ENCODE measurements around the gene CEP55. TPM values are rescaled to one million over a fixed set of nuclear protein-coding genes. Genes with fewer than 3 reads are reported as not detected.
"Not testable (repeated sequence)": the region's sequence is repeated elsewhere in the genome, so short reads cannot be mapped to it uniquely, and the experiment has no call there.

Gene CEP55
- total RNA-seq, 2 experiments from 2014 or later = 44.6 to 45.0 TPM

DNA sequence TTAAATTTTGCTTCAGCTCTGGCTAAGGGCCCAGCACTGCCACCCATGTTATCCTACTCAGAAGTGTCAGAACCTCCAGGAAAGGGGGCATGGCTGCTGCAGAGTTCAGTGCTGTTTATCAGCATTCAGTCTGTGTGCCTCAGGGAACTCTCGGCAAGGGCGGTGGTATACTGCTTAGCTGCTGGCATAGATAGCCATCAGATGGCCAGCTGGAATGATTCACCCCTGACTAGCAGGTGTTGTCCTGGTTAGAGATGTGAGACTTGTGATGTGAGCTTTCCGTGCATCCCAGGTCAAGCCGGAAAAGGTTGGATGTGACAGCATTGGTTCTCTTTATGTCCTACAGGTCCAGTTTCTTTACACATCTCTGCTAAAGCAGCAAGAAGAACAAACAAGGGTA, 22.1 kb downstream of the CEP55 start:
- ATAC-seq = no peak
- intact Hi-C loops (cut with micrococcal nuclease) = no loop called here
- no peaks in the 10 kb centered on the region for H3K4me1 Mint-ChIP-seq (ENCODE audit: low read depth)
- H3K4me3 Mint-ChIP-seq = no peak overlapping the region
- peaks cover 47% of the 10 kb centered on the region for H3K36me3 Mint-ChIP-seq (ENCODE audit: low read depth)
- ChIA-PET POLR2A (no interaction called here), CTCF (interaction anchor here (1.9 kb wide), 1 partner anchor 142 kb away, joined by 11 read pairs; no protein-coding TSS in a partner anchor)
- H3K27ac Mint-ChIP-seq = no peak overlapping the region
- no peaks in the 10 kb centered on the region for H3K27me3 Mint-ChIP-seq
- TF ChIP-seq CTCF (IDR thresholded peaks at IDR 0.05) = no peak
- no peak for DNase-seq
- peaks cover 3% of the 10 kb centered on the region for H3K9me3 Mint-ChIP-seq

DNA sequence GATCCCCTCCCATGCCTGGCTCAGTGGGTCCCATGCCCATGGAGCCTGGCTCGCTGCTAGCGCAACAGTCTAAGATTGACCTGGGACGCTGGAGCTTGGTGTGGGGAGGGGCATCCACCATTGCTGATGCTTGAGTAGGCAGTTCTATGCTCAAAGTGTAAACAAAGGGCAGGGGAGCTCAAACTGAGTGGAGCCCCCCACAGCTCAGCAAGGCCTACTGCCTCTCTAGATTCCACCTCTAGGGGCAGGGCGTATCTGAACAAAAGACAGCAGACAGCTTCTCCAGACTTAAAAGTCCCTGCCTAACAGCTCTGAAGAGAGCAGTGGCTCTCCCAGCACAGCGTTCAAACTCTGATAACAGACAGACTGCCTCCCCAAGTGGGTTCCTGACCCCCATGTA, 38.9 kb downstream of the CEP55 start:
- CTCF ChIA-PET = no interaction called here

DNA sequence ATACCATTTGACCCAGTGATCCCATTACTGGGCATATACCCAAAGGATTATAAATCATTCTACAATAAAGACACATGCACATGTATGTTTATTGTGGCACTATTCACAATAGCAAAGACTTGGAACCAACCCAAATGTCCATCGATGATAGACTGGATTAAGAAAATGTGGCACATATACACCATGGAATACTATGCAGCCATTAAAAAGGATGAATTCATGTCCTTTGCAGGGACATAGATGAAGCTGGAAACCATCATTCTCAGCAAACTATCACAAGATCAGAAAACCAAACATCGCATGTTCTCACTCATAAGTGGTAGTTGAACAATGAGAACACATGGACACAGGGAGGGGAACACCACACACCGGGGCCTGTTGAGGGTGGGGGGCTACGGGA, 44.5 kb downstream of the CEP55 start:
- H3K4me1 Mint-ChIP-seq (ENCODE audit: low read depth); POLR2A ChIA-PET: not testable (repeated sequence)

More for the DNA sequence above, 38.9 kb downstream of the CEP55 start:
- POLR2A ChIA-PET = no interaction called here
- Mint-ChIP-seq H3K27ac (no peak overlapping the region), H3K4me1 (ENCODE audit: low read depth) (no peaks in the 10 kb centered on the region), H3K9me3 (no peaks in the 10 kb centered on the region), H3K4me3 (no peak overlapping the region), H3K27me3 (peaks cover 7% of the 10 kb centered on the region), H3K36me3 (ENCODE audit: low read depth) (no peaks in the 10 kb centered on the region)
- DNase-seq = no peak
- TF ChIP-seq CTCF (IDR thresholded peaks at IDR 0.05) = no peak
- no peak for ATAC-seq
- intact Hi-C loops (cut with micrococcal nuclease) = no loop called here

DNA sequence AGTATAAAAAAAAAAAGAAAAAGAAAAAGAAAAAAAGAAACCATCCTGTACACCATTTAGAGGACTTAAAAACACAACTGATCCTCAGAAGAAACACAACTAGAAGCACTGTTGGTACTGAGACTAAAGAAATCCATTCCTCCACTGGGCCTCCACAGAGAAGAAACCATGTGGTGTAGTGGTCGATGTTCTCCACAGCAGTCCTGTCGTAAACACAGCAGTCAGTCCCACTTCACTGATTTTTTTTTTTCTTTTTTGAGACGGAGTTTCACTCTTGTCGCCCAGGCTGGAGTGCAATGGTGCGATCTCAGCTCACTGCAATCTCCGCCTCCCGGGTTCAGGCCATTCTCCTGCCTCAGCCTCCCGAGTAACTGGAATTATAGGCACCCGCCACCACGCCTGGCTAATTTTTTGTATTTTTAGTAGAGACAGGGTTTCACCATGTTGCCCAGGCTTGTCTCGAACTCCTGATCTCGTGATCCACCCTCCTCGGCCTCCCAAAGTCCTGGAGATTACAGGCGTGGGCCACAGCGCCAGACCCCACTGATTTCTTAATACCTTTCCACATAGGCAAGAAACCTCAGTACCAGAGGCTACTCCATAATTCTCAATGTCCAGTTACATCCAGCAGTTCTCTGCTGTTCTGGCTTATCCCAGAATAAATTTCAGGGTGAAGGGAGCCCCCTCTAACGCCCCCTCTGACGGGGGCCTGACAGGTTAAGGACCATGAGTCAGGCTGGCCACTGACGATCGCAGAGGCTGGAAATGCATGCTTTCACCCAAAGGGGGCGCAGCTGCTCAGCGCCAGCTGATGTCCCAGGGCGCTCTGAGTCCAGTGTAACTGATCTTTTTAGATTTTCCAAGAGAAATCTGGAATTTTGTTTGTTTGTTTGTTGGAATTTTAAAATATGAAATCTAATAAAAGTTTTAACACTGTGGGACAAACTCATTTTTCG, 45.3 kb downstream of the CEP55 start:
- H3K27ac Mint-ChIP-seq = no peak overlapping the region
- CTCF ChIA-PET = interaction anchor here (1.0 kb wide), 1 partner anchor 10 kb away, joined by 4 read pairs; no protein-coding TSS in a partner anchor
- intact Hi-C loops (cut with micrococcal nuclease) = loop anchor here (10.0 kb wide), 1 partner anchor 273 kb away; no protein-coding TSS in a partner anchor
- DNase-seq (peak; percentile 15), ATAC-seq (no peak)
- H3K36me3 Mint-ChIP-seq (ENCODE audit: low read depth) = no peaks in the 10 kb centered on the region
- no peak overlapping the region for H3K4me3 Mint-ChIP-seq
- peaks cover 4% of the 10 kb centered on the region for H3K27me3 Mint-ChIP-seq
- POLR2A ChIA-PET = no interaction called here
- TF ChIP-seq CTCF (IDR thresholded peaks at IDR 0.05) = peak; percentile 75
- H3K4me1 Mint-ChIP-seq (ENCODE audit: low read depth) = no peaks in the 10 kb centered on the region
- H3K9me3 Mint-ChIP-seq = no peaks in the 10 kb centered on the region

More for the DNA sequence above, 44.5 kb downstream of the CEP55 start:
- H3K4me3 Mint-ChIP-seq; H3K36me3 Mint-ChIP-seq (ENCODE audit: low read depth); DNase-seq; CTCF ChIA-PET; ATAC-seq; H3K27ac Mint-ChIP-seq; H3K9me3 Mint-ChIP-seq; H3K27me3 Mint-ChIP-seq: not testable (repeated sequence)
- intact Hi-C loops (cut with micrococcal nuclease) = loop anchor here (10.0 kb wide), 1 partner anchor 274 kb away; no protein-coding TSS in a partner anchor

GRCh38 chr10:93542358-93542791, 46.0 kb downstream of the CEP55 start:
- ATAC-seq (no peak), DNase-seq (no peak)
- Mint-ChIP-seq H3K36me3 (ENCODE audit: low read depth) (no peaks in the 10 kb centered on the region), H3K4me1 (ENCODE audit: low read depth) (no peaks in the 10 kb centered on the region), H3K27me3 (peaks cover 4% of the 10 kb centered on the region), H3K27ac (no peak overlapping the region), H3K9me3 (no peaks in the 10 kb centered on the region), H3K4me3 (no peak overlapping the region)
- peak; percentile 47 for TF ChIP-seq CTCF (IDR thresholded peaks at IDR 0.05)
- ChIA-PET POLR2A (no interaction called here), CTCF (interaction anchor here (0.8 to 1.0 kb wide), 2 partner anchors 10 to 273 kb away, joined by 3 to 4 read pairs; no protein-coding TSS in a partner anchor)
- intact Hi-C loops (cut with micrococcal nuclease) = loop anchor here (10.0 kb wide), 1 partner anchor 272 kb away; no protein-coding TSS in a partner anchor

- ATAC-seq; CTCF ChIA-PET; H3K4me1 Mint-ChIP-seq (ENCODE audit: low read depth); H3K36me3 Mint-ChIP-seq (ENCODE audit: low read depth); DNase-seq; H3K4me3 Mint-ChIP-seq; H3K9me3 Mint-ChIP-seq; H3K27me3 Mint-ChIP-seq; H3K27ac Mint-ChIP-seq; POLR2A ChIA-PET: not testable (repeated sequence)
- intact Hi-C loops (cut with micrococcal nuclease) = loop anchor here (10.0 kb wide), 1 partner anchor 268 kb away; no protein-coding TSS in a partner anchor
These were observed 50.6 kb downstream of the CEP55 start for GRCh38 chr10:93546995-93547394.
